Endodermal cell (in vitro differentiated cells): ENCODE results near the gene WDR37. TPM values are rescaled to one million over a fixed set of nuclear protein-coding genes. Genes with fewer than 3 reads are reported as not detected.
"Not testable (repeated sequence)": the region's sequence is repeated elsewhere in the genome, so short reads cannot be mapped to it uniquely, and the experiment has no call there.

Experiments used
- DNase-seq: peaks from one replicate; pipeline ENCODE4 v3.0.0-alpha.2; 2017
- H3K27ac ChIP-seq: 2 replicates; pipeline ENCODE4 v1.5.1; 2013; ENCODE audit warnings: mild to moderate bottlenecking, low read depth, low read length, moderate library complexity
- H3K27me3 ChIP-seq: 2 replicates; pipeline ENCODE4 v1.6.1; 2013; ENCODE audit warnings: mild to moderate bottlenecking, low read length, moderate library complexity; ENCODE audit not compliant: insufficient read depth, control insufficient read depth, poor library complexity, severe bottlenecking
- H3K36me3 ChIP-seq: 2 replicates; pipeline ENCODE4 v1.7.0; 2013; ENCODE audit warnings: mild to moderate bottlenecking, low read length, moderate library complexity; ENCODE audit not compliant: control insufficient read depth, insufficient read depth
- H3K4me1 ChIP-seq: one replicate; pipeline ENCODE4 v1.7.0; 2013; ENCODE audit warnings: low read length; ENCODE audit not compliant: control insufficient read depth, insufficient read depth
- H3K4me3 ChIP-seq: 2 replicates; pipeline ENCODE4 v1.5.1; 2013; ENCODE audit warnings: mild to moderate bottlenecking, low read length, moderate library complexity
- H3K9ac ChIP-seq: 2 replicates; pipeline ENCODE4 v1.6.1; 2013; ENCODE audit warnings: mild to moderate bottlenecking, low read length, moderate library complexity; ENCODE audit not compliant: poor library complexity, severe bottlenecking; ENCODE audit errors: extremely low read depth
- H3K9me3 ChIP-seq: 2 replicates; pipeline ENCODE4 v1.6.1; 2013; ENCODE audit warnings: mild to moderate bottlenecking, low read length, moderate library complexity; ENCODE audit not compliant: control insufficient read depth
- H3K27ac Mint-ChIP-seq: 2 replicates; pipeline ENCODE4 v1.8.0; 2020; ENCODE audit warnings: mixed read lengths
- H3K27me3 Mint-ChIP-seq: 2 replicates; pipeline ENCODE4 v1.8.0; 2021; ENCODE audit warnings: mild to moderate bottlenecking, mixed read lengths; ENCODE audit not compliant: insufficient read depth
- H3K36me3 Mint-ChIP-seq: 2 replicates; pipeline ENCODE4 v1.8.0; 2020; ENCODE audit warnings: low read depth, mixed read lengths
- H3K4me1 Mint-ChIP-seq: 2 replicates; pipeline ENCODE4 v1.8.0; 2020; ENCODE audit warnings: mixed read lengths
- H3K4me3 Mint-ChIP-seq: 2 replicates; pipeline ENCODE4 v1.8.0; 2020; ENCODE audit warnings: mild to moderate bottlenecking, moderate library complexity, mixed read lengths
- H3K9me3 Mint-ChIP-seq: 2 replicates; pipeline ENCODE4 v1.8.0; 2020; ENCODE audit warnings: mild to moderate bottlenecking, mixed read lengths
- WGBS, 2 experiments: methylation state at CpG; one replicate each; pipeline versions ENCODE4 v1.1.5 to v1.1.7; 2013; ENCODE audit warnings: missing lambda C conversion rate in 2 of 2, mixed read lengths in 1 of 2; ENCODE audit not compliant: insufficient coverage in 1 of 2, insufficient read length in 1 of 2; 5-methylcytosine and 5-hydroxymethylcytosine counted together
- total RNA-seq, 2 donors: library from RNA; stranded (reverse); fragmentation: NEBNext Ultra II Directional in 1 of 2; extraction: Animal tissue kit (Norgen Biotek cat#: 25700) in 1 of 2; gene quantifications; 2 replicates in 1 of 2; 3 replicates in 1 of 2; pipeline ENCODE4 v1.2.1, GENCODE V29; 2021
- TF ChIP-seq, protein P1 (sequence below): fragments of 200-600 bp; sonication (generic); conservative IDR thresholded peaks from 2 replicates; pipeline ENCODE4 v1.5.0; 2021; ENCODE audit warnings: antibody characterized with exemption, mild to moderate bottlenecking

Gene WDR37
- total RNA-seq, 2 donors from 2014 or later: 10.7 TPM

DNA sequence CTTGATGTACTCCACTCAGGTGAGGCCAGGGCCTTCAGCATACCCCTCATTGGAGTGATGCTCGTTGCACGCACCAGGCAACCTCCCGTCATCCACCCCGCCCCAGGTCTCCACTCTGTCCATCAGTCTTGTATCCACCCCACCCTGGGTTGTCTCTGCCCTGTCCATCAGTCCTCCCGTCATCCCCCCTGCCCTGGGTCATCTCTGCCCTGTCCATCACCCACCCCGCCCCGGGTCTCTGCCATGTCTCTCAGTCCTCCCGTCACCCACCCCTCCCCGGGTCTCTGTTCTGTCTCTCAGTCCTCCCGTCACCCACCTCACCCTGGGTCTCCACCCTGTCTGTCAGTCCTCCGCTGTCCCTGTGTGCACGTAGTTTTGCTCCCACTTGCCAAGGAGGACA, 59.9 kb downstream of the WDR37 start:
- 97 to 100% methylated on average over 5 to 12 of the region's 12 CpGs for WGBS, 2 experiments
- no peaks in the 10 kb centered on the region for H3K9me3 Mint-ChIP-seq
- Histone ChIP-seq H3K27ac (no peak overlapping the region), H3K4me3 (no peak overlapping the region), H3K9me3 (no peaks in the 10 kb centered on the region), H3K9ac (no peak overlapping the region), H3K27me3 (no peaks in the 10 kb centered on the region), H3K36me3 (peaks cover 40% of the 10 kb centered on the region), H3K4me1 (no peaks in the 10 kb centered on the region)
- H3K27ac Mint-ChIP-seq: no peak overlapping the region
- peak; percentile 31 for DNase-seq
- TF ChIP-seq, protein P1, sequence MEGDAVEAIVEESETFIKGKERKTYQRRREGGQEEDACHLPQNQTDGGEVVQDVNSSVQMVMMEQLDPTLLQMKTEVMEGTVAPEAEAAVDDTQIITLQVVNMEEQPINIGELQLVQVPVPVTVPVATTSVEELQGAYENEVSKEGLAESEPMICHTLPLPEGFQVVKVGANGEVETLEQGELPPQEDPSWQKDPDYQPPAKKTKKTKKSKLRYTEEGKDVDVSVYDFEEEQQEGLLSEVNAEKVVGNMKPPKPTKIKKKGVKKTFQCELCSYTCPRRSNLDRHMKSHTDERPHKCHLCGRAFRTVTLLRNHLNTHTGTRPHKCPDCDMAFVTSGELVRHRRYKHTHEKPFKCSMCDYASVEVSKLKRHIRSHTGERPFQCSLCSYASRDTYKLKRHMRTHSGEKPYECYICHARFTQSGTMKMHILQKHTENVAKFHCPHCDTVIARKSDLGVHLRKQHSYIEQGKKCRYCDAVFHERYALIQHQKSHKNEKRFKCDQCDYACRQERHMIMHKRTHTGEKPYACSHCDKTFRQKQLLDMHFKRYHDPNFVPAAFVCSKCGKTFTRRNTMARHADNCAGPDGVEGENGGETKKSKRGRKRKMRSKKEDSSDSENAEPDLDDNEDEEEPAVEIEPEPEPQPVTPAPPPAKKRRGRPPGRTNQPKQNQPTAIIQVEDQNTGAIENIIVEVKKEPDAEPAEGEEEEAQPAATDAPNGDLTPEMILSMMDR: no peak
- peaks cover 35% of the 10 kb centered on the region for H3K36me3 Mint-ChIP-seq
- no peaks in the 10 kb centered on the region for H3K27me3 Mint-ChIP-seq
- no peak overlapping the region for H3K4me3 Mint-ChIP-seq
- H3K4me1 Mint-ChIP-seq: peaks cover 27% of the 10 kb centered on the region

DNA sequence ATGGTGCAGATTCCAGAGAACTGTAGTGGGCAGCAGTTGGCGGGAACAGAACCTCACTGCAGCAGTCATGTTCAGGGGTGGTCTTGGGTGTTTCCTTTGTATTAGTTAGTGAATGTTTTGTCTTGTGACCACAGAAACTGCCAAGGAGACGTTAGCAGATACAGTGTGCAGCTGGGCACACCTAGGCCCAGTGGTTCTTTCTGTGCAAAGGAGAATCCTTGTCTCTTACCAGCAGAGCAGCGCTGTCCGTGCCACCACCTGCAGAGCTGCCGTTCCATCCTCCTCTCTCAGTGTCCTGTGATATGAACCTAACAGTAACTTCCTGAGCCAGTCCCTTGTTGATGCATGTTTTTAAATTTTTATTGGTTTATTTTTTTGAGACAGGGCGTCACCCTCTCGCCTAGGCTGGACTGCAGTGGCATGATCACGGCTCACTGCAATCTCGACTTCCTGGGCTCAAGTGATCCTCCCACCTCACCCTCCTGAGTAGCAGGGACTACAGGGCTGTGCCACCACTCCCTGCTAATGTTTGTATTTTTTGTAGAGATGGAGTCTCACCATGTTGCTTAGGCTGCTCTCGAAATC, 60.6 kb downstream of the WDR37 start:
- Mint-ChIP-seq H3K9me3 (no peaks in the 10 kb centered on the region), H3K36me3 (peaks cover 42% of the 10 kb centered on the region), H3K27ac (peak overlapping the region; percentile 30), H3K4me1 (peaks cover 27% of the 10 kb centered on the region), H3K4me3 (no peak overlapping the region), H3K27me3 (no peaks in the 10 kb centered on the region)
- H3K27me3 ChIP-seq: no peaks in the 10 kb centered on the region
- TF ChIP-seq, protein P1: no peak
- H3K9ac ChIP-seq: no peak overlapping the region
- WGBS, 2 experiments: 94 to 95% methylated on average over 8 to 10 of the region's 10 CpGs
- H3K27ac ChIP-seq: no peak overlapping the region
- DNase-seq: peak; percentile 31
- H3K4me3 ChIP-seq: no peak overlapping the region
- H3K4me1 ChIP-seq: no peaks in the 10 kb centered on the region
- H3K36me3 ChIP-seq: peaks cover 40% of the 10 kb centered on the region
- no peaks in the 10 kb centered on the region for H3K9me3 ChIP-seq

DNA sequence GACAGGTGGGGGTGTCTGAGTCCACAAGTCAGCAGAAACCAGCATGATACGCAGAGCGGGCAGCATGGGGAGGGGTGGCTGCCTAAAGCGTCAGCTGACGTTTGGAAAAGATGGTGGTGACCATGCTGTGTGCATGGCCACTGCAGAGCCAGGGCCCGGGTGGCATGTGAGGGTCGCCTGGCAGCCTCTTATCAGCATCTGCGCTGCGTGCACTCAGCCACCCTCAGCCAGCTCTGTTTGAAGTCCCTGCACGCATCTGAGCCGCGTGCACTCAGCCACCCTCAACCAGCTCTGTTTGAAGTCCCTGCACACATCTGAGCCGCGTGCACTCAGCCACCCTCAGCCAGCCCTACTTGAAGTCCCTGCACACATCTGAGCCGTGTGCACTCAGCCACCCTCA, 61.5 kb downstream of the WDR37 start:
- H3K9me3 Mint-ChIP-seq: no peaks in the 10 kb centered on the region
- no peaks in the 10 kb centered on the region for H3K27me3 Mint-ChIP-seq
- no peak overlapping the region for H3K4me3 ChIP-seq
- no peak overlapping the region for H3K9ac ChIP-seq
- H3K4me1 Mint-ChIP-seq: peaks cover 20% of the 10 kb centered on the region
- 86 to 97% methylated on average over 7 to 11 of the region's 14 CpGs for WGBS, 2 experiments
- DNase-seq: peak; percentile 35
- H3K27me3 ChIP-seq: no peaks in the 10 kb centered on the region
- TF ChIP-seq, protein P1: no peak
- H3K4me1 ChIP-seq: no peaks in the 10 kb centered on the region
- H3K36me3 ChIP-seq: peaks cover 43% of the 10 kb centered on the region
- H3K9me3 ChIP-seq: no peaks in the 10 kb centered on the region
- H3K4me3 Mint-ChIP-seq: no peak overlapping the region
- H3K27ac ChIP-seq: no peak overlapping the region
- no peak overlapping the region for H3K27ac Mint-ChIP-seq
- H3K36me3 Mint-ChIP-seq: peaks cover 47% of the 10 kb centered on the region

DNA sequence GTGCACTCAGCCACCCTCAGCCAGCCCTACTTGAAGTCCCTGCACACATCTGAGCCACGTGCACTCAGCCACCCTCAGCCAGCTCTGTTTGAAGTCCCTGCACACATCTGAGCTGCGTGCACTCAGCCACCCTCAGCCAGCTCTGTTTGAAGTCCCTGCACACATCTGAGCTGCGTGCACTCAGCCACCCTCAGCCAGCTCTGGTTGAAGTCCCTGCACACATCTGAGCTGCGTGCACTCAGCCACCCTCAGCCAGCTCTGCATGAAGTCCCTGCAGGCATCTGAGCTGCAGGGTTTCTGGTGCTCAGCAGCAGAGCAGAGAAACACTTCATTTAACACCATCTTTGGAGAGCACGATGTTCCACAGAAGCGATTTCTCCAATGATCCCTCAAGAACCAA, 62.1 kb downstream of the WDR37 start:
- peaks cover 45% of the 10 kb centered on the region for H3K36me3 Mint-ChIP-seq
- H3K27ac Mint-ChIP-seq, H3K4me3 Mint-ChIP-seq, H3K27me3 Mint-ChIP-seq, H3K9me3 Mint-ChIP-seq, H3K27me3 ChIP-seq, H3K27ac ChIP-seq, H3K4me1 ChIP-seq, H3K9me3 ChIP-seq, H3K4me3 ChIP-seq, H3K9ac ChIP-seq: not testable (repeated sequence)
- peaks cover 20% of the 10 kb centered on the region for H3K4me1 Mint-ChIP-seq
- peaks cover 36% of the 10 kb centered on the region for H3K36me3 ChIP-seq
- 93 to 94% methylated on average over 4 to 6 of the region's 6 CpGs for WGBS, 2 experiments
- DNase-seq: peak; percentile 9
